Type B pancreatic cell (in vitro differentiated cells): ENCODE results near the gene STK10. TPM values are rescaled to one million over a fixed set of nuclear protein-coding genes. Genes with fewer than 3 reads are reported as not detected.

ENCODE experiments used
- DNase-seq: peaks from one replicate; pipeline ENCODE4 v3.0.0; 2021; ENCODE audit warnings: mixed read lengths; ENCODE audit not compliant: unreplicated experiment; ENCODE audit errors: extremely low spot score
- H3K27ac Mint-ChIP-seq: 2 replicates; pipeline ENCODE4 v1.8.0; 2021; ENCODE audit warnings: mild to moderate bottlenecking, mixed read lengths
- H3K27me3 Mint-ChIP-seq: 2 replicates; pipeline ENCODE4 v1.8.0; 2021; ENCODE audit warnings: mixed read lengths
- H3K36me3 Mint-ChIP-seq: 2 replicates; pipeline ENCODE4 v1.8.0; 2021; ENCODE audit warnings: mixed read lengths
- H3K4me1 Mint-ChIP-seq: one replicate; pipeline ENCODE4 v1.8.0; 2021; ENCODE audit warnings: mixed read lengths; ENCODE audit not compliant: unreplicated experiment
- H3K4me3 Mint-ChIP-seq: 2 replicates; pipeline ENCODE4 v1.8.0; 2021; ENCODE audit warnings: mild to moderate bottlenecking, mixed read lengths
- H3K9me3 Mint-ChIP-seq: 2 replicates; pipeline ENCODE4 v1.8.0; 2021; ENCODE audit warnings: mixed read lengths
- total RNA-seq: library from RNA; stranded (reverse); gene quantifications from 2 replicates; pipeline ENCODE4 v1.2.1, GENCODE V29; 2021; ENCODE audit warnings: low replicate concordance
- TF ChIP-seq, protein P1 (sequence below): fragments of 200-600 bp; sonication (generic); conservative IDR thresholded peaks from 2 replicates; pipeline ENCODE4 v1.5.0; 2021; ENCODE audit warnings: antibody characterized with exemption, mild to moderate bottlenecking

STK10 gene
- total RNA-seq, 1 donor from 2014 or later, result 15.2 TPM

DNA sequence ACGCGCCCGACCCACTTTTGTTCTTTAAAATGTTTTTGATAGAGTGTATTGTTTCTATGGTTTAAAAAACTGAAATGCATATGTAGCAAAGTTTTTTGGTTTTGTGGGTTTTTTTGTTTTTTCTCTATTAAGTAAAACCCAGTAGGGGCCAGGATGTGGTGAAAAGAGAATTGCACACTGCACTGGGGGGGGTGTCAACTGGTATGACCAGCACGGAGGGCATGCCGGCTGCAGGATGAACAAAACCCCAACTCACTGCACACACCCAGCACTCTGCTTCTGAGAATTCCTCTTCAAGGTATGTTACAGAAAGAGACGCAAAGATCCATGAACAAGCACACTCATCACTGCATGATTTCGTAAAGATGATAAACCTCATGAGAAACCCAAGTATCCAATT lies 75.0 kb downstream of the STK10 start:
- DNase-seq, result no peak
- H3K4me1 Mint-ChIP-seq, result peaks cover 12% of the 10 kb centered on the region
- H3K27me3 Mint-ChIP-seq, result no peaks in the 10 kb centered on the region
- H3K36me3 Mint-ChIP-seq, result peaks cover 4% of the 10 kb centered on the region
- TF ChIP-seq, protein P1, sequence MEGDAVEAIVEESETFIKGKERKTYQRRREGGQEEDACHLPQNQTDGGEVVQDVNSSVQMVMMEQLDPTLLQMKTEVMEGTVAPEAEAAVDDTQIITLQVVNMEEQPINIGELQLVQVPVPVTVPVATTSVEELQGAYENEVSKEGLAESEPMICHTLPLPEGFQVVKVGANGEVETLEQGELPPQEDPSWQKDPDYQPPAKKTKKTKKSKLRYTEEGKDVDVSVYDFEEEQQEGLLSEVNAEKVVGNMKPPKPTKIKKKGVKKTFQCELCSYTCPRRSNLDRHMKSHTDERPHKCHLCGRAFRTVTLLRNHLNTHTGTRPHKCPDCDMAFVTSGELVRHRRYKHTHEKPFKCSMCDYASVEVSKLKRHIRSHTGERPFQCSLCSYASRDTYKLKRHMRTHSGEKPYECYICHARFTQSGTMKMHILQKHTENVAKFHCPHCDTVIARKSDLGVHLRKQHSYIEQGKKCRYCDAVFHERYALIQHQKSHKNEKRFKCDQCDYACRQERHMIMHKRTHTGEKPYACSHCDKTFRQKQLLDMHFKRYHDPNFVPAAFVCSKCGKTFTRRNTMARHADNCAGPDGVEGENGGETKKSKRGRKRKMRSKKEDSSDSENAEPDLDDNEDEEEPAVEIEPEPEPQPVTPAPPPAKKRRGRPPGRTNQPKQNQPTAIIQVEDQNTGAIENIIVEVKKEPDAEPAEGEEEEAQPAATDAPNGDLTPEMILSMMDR, result no peak
- no peak overlapping the region for H3K27ac Mint-ChIP-seq
- no peak overlapping the region for H3K4me3 Mint-ChIP-seq
- no peaks in the 10 kb centered on the region for H3K9me3 Mint-ChIP-seq

DNA sequence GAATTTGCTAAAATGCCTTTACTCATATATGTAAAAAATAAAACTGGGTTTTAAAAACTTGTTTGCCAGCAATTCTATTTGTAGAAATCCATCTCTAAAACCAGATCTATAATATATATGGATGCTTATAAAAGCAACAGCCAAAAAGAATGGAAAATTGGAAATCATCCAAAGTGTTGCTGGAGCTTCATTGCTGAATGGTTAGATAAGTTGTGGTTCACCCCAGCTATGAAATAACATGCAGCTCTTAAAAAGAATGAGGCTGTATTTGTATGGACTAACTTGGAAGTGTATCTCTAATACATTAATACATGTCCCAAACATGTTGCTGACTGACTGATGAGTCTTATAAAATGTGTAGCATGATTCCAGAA lies 76.2 kb downstream of the STK10 start:
- Mint-ChIP-seq H3K9me3 (no peaks in the 10 kb centered on the region), H3K4me1 (peaks cover 17% of the 10 kb centered on the region), H3K27ac (peak overlapping the region; percentile 84), H3K4me3 (no peak overlapping the region), H3K36me3 (peaks cover 4% of the 10 kb centered on the region), H3K27me3 (no peaks in the 10 kb centered on the region)
- no peak for DNase-seq
- TF ChIP-seq, protein P1, result no peak

DNA sequence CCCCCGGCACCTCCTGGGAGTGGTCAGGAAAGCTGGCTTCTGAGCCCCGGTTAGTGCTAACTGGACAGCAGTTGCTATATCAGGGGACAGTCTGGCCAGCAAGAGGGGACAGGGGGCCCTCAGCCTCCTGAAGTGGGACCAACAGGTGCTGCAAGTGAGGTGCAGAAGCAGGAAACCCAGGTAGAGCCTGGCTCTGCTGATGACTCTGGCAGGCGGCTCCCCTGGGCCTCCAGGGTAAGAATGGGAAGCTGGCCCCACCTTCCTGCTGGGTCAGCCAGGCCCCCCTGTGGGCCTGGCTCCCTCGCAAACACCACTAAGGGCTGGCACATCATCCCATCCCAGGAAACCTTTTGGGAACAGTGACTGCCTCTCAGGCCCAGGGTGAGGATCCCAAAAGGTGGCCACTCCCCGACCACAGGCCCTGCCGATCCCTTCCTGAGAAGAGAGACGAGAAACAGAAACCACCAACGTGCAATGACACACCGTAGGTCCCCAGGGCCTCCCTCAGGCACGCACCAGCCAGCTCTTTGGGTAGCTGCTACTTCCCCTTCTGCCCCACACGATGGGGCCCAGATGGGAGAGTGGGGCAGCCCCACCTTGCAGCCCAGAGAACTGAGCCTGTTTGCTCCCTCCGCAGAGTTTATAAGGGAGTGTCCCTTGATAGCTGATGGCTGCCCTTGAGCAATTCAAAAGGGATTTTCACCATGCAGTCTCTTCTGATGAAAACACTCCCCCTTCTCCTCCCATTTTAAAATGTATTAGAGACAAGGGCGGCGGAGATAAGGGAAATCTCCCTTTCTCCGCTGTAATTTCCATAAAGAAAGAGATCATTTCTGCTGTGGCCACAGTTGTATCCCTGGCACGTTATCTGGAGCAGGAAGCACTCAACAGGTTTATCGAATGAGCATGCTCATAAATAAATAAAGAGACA lies 76.8 kb downstream of the STK10 start:
- peak overlapping the region; percentile 84 for H3K27ac Mint-ChIP-seq
- H3K27me3 Mint-ChIP-seq, result no peaks in the 10 kb centered on the region
- TF ChIP-seq, protein P1, result no peak
- peaks cover 4% of the 10 kb centered on the region for H3K36me3 Mint-ChIP-seq
- peaks cover 19% of the 10 kb centered on the region for H3K4me1 Mint-ChIP-seq
- no peak for DNase-seq
- H3K4me3 Mint-ChIP-seq, result peak overlapping the region; percentile 54
- H3K9me3 Mint-ChIP-seq, result no peaks in the 10 kb centered on the region

DNA sequence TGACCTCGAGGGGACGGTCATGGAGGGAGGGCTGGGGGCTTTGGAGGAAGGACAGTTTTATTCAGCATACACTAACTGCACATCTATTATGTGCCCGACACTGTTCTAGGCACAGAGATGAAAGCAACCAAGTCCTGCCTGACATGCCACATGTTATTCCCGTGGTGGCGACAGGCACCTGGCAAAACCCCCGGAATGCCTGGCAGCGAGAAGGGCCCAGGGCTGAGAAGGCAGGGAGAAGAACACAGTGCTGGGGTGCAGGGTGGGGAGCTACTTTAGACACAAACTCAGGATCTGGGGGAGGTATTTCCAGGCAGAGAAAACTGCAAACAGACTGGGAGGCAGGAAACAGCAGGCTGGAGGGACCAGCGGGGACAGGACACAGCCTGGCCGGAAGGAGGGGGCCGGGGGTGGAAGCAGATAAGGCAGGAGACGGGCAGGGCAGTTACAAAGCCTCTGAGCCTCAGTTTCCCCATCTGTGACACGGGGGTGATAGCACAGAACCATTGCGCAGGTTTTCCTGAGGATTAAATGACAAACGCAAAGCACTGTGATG lies 77.7 kb downstream of the STK10 start:
- H3K27me3 Mint-ChIP-seq, result no peaks in the 10 kb centered on the region
- no peak overlapping the region for H3K4me3 Mint-ChIP-seq
- TF ChIP-seq, protein P1, result no peak
- no peaks in the 10 kb centered on the region for H3K9me3 Mint-ChIP-seq
- H3K36me3 Mint-ChIP-seq, result no peaks in the 10 kb centered on the region
- no peak for DNase-seq
- H3K4me1 Mint-ChIP-seq, result peaks cover 19% of the 10 kb centered on the region
- H3K27ac Mint-ChIP-seq, result peak overlapping the region; percentile 89

DNA sequence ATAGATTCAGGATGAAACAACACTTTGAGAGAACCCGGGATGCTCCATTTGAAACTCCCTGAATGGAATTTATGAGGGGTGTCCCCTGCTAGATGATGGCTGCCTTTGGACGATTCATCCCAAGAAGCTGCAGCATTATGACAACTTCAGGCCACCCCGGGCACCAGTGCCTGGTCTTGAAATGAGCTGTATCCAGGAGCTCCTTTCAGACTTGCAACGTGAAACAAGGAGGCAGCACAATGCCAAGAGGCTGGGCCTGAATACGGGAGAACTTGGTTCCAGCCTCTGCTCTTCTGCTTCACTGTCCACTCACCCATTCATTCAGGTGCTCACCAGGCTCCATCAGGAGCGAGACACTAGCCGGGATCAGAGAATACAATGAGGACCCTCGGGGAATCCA lies 78.3 kb downstream of the STK10 start:
- TF ChIP-seq, protein P1, result no peak
- Mint-ChIP-seq H3K36me3 (no peaks in the 10 kb centered on the region), H3K4me3 (no peak overlapping the region), H3K27me3 (no peaks in the 10 kb centered on the region), H3K27ac (peak overlapping the region; percentile 89), H3K9me3 (no peaks in the 10 kb centered on the region), H3K4me1 (peaks cover 19% of the 10 kb centered on the region)
- DNase-seq, result no peak
